ENCODE measurements around the gene CMC2.

CMC2 gene

GRCh38 chr16:80974649-80975376 is 31.9 kb downstream of the CMC2 start:
- H3K27me3 ChIP-seq (ENCODE audit: insufficient read depth, poor library complexity, severe bottlenecking): no peaks in the 10 kb centered on the region
- TF ChIP-seq SPI1 (IDR thresholded peaks at IDR 0.05; ENCODE audit: borderline replicate concordance, low read depth): no peak
- TF ChIP-seq, protein P1, sequence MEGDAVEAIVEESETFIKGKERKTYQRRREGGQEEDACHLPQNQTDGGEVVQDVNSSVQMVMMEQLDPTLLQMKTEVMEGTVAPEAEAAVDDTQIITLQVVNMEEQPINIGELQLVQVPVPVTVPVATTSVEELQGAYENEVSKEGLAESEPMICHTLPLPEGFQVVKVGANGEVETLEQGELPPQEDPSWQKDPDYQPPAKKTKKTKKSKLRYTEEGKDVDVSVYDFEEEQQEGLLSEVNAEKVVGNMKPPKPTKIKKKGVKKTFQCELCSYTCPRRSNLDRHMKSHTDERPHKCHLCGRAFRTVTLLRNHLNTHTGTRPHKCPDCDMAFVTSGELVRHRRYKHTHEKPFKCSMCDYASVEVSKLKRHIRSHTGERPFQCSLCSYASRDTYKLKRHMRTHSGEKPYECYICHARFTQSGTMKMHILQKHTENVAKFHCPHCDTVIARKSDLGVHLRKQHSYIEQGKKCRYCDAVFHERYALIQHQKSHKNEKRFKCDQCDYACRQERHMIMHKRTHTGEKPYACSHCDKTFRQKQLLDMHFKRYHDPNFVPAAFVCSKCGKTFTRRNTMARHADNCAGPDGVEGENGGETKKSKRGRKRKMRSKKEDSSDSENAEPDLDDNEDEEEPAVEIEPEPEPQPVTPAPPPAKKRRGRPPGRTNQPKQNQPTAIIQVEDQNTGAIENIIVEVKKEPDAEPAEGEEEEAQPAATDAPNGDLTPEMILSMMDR (IDR thresholded peaks at IDR 0.05; ENCODE audit: insufficient read depth, low read length): peak; percentile 25
- TF ChIP-seq, protein P2, sequence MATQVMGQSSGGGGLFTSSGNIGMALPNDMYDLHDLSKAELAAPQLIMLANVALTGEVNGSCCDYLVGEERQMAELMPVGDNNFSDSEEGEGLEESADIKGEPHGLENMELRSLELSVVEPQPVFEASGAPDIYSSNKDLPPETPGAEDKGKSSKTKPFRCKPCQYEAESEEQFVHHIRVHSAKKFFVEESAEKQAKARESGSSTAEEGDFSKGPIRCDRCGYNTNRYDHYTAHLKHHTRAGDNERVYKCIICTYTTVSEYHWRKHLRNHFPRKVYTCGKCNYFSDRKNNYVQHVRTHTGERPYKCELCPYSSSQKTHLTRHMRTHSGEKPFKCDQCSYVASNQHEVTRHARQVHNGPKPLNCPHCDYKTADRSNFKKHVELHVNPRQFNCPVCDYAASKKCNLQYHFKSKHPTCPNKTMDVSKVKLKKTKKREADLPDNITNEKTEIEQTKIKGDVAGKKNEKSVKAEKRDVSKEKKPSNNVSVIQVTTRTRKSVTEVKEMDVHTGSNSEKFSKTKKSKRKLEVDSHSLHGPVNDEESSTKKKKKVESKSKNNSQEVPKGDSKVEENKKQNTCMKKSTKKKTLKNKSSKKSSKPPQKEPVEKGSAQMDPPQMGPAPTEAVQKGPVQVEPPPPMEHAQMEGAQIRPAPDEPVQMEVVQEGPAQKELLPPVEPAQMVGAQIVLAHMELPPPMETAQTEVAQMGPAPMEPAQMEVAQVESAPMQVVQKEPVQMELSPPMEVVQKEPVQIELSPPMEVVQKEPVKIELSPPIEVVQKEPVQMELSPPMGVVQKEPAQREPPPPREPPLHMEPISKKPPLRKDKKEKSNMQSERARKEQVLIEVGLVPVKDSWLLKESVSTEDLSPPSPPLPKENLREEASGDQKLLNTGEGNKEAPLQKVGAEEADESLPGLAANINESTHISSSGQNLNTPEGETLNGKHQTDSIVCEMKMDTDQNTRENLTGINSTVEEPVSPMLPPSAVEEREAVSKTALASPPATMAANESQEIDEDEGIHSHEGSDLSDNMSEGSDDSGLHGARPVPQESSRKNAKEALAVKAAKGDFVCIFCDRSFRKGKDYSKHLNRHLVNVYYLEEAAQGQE (IDR thresholded peaks at IDR 0.05; ENCODE audit: insufficient replicate concordance, low read depth): no peak
- H3K4me3 ChIP-seq (replicated peaks; ENCODE audit: insufficient read depth, low read length): no peak overlapping the region
- no peak for DNase-seq (ENCODE audit: low read depth in 1 of 2, low spot score in 1 of 2)
- no peak overlapping the region for H3K27ac ChIP-seq (replicated peaks)

- TF ChIP-seq SPI1 (IDR thresholded peaks at IDR 0.05; ENCODE audit: borderline replicate concordance, low read depth) (no peak), POLR2AphosphoS5 (IDR thresholded peaks at IDR 0.05; ENCODE audit: low read depth) (no peak), GABPA (IDR thresholded peaks at IDR 0.05; ENCODE audit: low read depth) (no peak)
- TF ChIP-seq, protein P1 (IDR thresholded peaks at IDR 0.05; ENCODE audit: insufficient read depth, low read length): no peak
- TF ChIP-seq, protein P2 (IDR thresholded peaks at IDR 0.05; ENCODE audit: insufficient replicate concordance, low read depth): no peak
- Histone ChIP-seq H3K27ac (replicated peaks) (no peak overlapping the region), H3K4me3 (replicated peaks; ENCODE audit: insufficient read depth, low read length) (no peak overlapping the region), H3K27me3 (ENCODE audit: insufficient read depth, poor library complexity, severe bottlenecking) (no peaks in the 10 kb centered on the region)
- DNase-seq (ENCODE audit: low read depth in 1 of 2, low spot score in 1 of 2): no peak
These were observed 32.7 kb downstream of the CMC2 start for GRCh38 chr16:80973991-80974390.

- no peaks in the 10 kb centered on the region for H3K27me3 ChIP-seq (ENCODE audit: insufficient read depth, poor library complexity, severe bottlenecking)
- TF ChIP-seq SPI1 (IDR thresholded peaks at IDR 0.05; ENCODE audit: borderline replicate concordance, low read depth) (no peak), GABPA (IDR thresholded peaks at IDR 0.05; ENCODE audit: low read depth) (no peak), POLR2AphosphoS5 (IDR thresholded peaks at IDR 0.05; ENCODE audit: low read depth) (no peak)
- TF ChIP-seq, protein P2 (IDR thresholded peaks at IDR 0.05; ENCODE audit: insufficient replicate concordance, low read depth): no peak
- TF ChIP-seq, protein P1 (IDR thresholded peaks at IDR 0.05; ENCODE audit: insufficient read depth, low read length): no peak
These were observed 34.1 kb downstream of the CMC2 start for GRCh38 chr16:80972611-80973010.

More at GRCh38 chr16:80972611-80973010, 34.1 kb downstream of the CMC2 start:
- no peak for DNase-seq (ENCODE audit: low read depth in 1 of 2, low spot score in 1 of 2)
- Histone ChIP-seq H3K4me3 (replicated peaks; ENCODE audit: insufficient read depth, low read length) (no peak overlapping the region), H3K27ac (replicated peaks) (no peak overlapping the region)
